Measurements from ENCODE around the gene CHADL.

DNA sequence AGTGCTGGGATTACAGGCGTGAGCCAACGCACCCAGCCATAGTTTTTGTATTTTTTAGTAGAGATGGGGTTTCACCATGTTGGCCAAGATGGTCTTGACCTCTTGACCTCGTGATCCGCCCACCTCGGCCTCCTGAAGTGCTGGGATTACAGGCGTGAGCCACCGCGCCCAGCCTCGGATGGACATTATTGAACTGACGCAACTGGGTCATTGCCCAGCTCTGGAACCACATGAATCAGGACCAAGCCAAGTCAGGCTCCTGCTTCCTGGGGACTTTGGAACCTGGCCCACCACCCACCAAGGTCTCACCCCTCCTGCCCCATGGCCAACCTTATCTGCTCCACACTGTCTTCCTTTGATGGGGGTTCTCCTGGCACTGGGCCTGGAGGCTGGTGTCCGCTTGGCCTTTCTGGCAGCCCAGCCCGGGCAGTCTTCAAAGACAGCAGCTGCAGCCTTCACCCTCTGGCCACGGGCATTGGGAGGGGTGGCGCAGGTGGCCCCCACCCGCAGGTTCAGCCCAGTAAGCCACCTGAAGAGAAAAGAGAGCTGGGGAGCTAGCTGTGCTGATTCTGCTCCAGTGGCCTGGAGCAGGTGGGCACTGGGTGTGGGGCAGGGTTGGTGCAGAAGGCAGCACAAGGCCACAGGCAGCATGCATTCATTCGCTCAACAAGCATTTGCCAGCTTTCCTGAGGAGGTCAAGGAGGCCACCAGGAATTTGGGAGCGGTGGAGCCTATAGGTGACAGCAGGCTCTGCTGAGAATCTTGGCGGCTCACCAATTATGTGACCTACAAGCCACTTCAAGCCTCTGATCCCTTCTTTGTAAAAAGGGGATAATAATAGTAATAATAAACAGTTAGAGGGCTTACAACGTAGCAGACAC lies 5.7 kb downstream of the CHADL start:
- TF ChIP-seq EZH2phosphoT487 (IDR thresholded peaks at IDR 0.05; ENCODE audit: low read length), result no peak
- TF ChIP-seq, protein P1, sequence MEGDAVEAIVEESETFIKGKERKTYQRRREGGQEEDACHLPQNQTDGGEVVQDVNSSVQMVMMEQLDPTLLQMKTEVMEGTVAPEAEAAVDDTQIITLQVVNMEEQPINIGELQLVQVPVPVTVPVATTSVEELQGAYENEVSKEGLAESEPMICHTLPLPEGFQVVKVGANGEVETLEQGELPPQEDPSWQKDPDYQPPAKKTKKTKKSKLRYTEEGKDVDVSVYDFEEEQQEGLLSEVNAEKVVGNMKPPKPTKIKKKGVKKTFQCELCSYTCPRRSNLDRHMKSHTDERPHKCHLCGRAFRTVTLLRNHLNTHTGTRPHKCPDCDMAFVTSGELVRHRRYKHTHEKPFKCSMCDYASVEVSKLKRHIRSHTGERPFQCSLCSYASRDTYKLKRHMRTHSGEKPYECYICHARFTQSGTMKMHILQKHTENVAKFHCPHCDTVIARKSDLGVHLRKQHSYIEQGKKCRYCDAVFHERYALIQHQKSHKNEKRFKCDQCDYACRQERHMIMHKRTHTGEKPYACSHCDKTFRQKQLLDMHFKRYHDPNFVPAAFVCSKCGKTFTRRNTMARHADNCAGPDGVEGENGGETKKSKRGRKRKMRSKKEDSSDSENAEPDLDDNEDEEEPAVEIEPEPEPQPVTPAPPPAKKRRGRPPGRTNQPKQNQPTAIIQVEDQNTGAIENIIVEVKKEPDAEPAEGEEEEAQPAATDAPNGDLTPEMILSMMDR (IDR thresholded peaks at IDR 0.05; ENCODE audit: low read length), result no peak
